HG03378 (cell line): ENCODE data around the gene WNT1.

Source experiments
- ATAC-seq: cut with Tn5 transposase; IDR thresholded peaks from one replicate; pipeline ENCODE4 v1.9.1; 2021; ENCODE audit warnings: mild to moderate bottlenecking, moderate library complexity; ENCODE audit not compliant: unreplicated experiment

The WNT1 gene

GRCh38 chr12:48999371-49000131 is 21.4 kb downstream of the WNT1 start, which contains the start of gene DDN:
DDN (minus strand) TSS chr12:48999375; CDS start chr12:48999287, 88 bp downstream.
- no peak for ATAC-seq

- ATAC-seq = no peak
These were observed 22.2 kb downstream of the WNT1 start for GRCh38 chr12:49000346-49000745.

GRCh38 chr12:49008943-49009342 is 30.8 kb downstream of the WNT1 start:
- ATAC-seq = no peak

- ATAC-seq = no peak
These were observed 32.1 kb downstream of the WNT1 start for GRCh38 chr12:49010092-49010668.

GRCh38 chr12:49012739-49013138 is 34.6 kb downstream of the WNT1 start:
- ATAC-seq = no peak

GRCh38 chr12:49013428-49013827 is 35.3 kb downstream of the WNT1 start:
- ATAC-seq = no peak

GRCh38 chr12:49014547-49014946 is 36.4 kb downstream of the WNT1 start:
- ATAC-seq = no peak

GRCh38 chr12:49015196-49015595 is 37.1 kb downstream of the WNT1 start:
- no peak for ATAC-seq

GRCh38 chr12:49017891-49018260 is 39.8 kb downstream of the WNT1 start:
- ATAC-seq = peak; percentile 12

- ATAC-seq = peak; percentile 76
These were observed 40.4 kb downstream of the WNT1 start, which contains the start of gene PRKAG1 for GRCh38 chr12:49018261-49019119. PRKAG1 (minus strand) TSS chr12:49018776; CDS start chr12:49018740, 36 bp downstream.

GRCh38 chr12:49019120-49019430 is 41.0 kb downstream of the WNT1 start:
- ATAC-seq = no peak

- no peak for ATAC-seq
These were observed 41.6 kb downstream of the WNT1 start for GRCh38 chr12:49019443-49020324.

- no peak for ATAC-seq
These were observed 42.3 kb downstream of the WNT1 start for GRCh38 chr12:49020441-49020840.

- no peak for ATAC-seq
These were observed 43.3 kb downstream of the WNT1 start for GRCh38 chr12:49021292-49021915.

GRCh38 chr12:49022558-49023178 is 44.5 kb downstream of the WNT1 start:
- ATAC-seq = no peak

GRCh38 chr12:49023812-49024211 is 45.7 kb downstream of the WNT1 start:
- ATAC-seq = no peak

GRCh38 chr12:49024543-49024942 is 46.4 kb downstream of the WNT1 start:
- no peak for ATAC-seq

- no peak for ATAC-seq
These were observed 47.3 kb downstream of the WNT1 start for GRCh38 chr12:49025463-49025862.

GRCh38 chr12:49026101-49026500 is 48.0 kb downstream of the WNT1 start:
- no peak for ATAC-seq
